Measurements from ENCODE around the gene KRTDAP. TPM values are rescaled to one million over a fixed set of nuclear protein-coding genes. Genes with fewer than 3 reads are reported as not detected.

The KRTDAP gene
- total RNA-seq, 1 experiment from 2014 or later, result not detected

DNA sequence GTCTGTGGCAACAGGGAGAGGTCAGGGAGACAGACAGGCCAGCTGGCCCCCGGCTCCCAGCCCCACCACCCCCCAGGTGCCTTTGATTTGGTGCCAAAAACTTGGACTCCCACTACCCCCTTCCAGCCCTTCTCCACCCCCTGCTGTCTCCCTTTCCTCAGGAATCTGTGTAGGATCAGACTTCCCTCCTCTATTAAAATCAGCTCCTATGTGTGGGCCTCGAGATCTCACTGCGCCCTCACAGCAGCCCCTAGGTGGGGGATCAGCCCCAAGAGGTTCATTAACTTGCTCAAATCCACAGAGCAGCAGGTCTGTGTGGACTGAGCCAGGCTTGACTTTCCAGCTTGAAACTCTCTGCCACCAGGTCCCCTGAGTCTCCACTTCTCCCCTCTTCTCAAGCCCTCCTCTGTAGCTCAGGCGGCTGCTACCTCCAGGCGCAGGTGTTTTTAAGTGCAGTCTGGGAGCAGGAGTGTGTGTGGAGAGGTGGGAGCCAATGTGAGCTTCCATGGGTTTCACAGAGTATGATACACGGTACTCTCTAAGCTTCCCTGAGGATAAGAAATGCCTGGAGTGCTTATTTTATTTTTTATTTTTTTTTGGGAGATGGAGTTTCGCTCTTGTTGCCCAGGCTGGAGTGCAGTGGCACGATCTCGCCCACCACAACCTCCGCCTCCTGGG is 44.7 kb upstream of the KRTDAP start:
- intact Hi-C loops (cut with micrococcal nuclease; ENCODE audit: unreplicated experiment), result no loop called here
- Histone ChIP-seq H3K27me3 (replicated peaks; ENCODE audit: insufficient read depth, low read depth, low read length, poor library complexity) (peaks cover 38% of the 10 kb centered on the region), H3K36me3 (ENCODE audit: insufficient read depth, low read length, poor library complexity, severe bottlenecking) (no peaks in the 10 kb centered on the region), H3K27ac (ENCODE audit: low read depth, low read length, poor library complexity, severe bottlenecking) (no peak overlapping the region), H3K9me3 (ENCODE audit: low read depth, low read length, poor library complexity, severe bottlenecking) (no peaks in the 10 kb centered on the region), H3K4me3 (ENCODE audit: low read depth, low read length, poor library complexity, severe bottlenecking) (no peak overlapping the region), H3K4me1 (ENCODE audit: insufficient read depth, low read length, poor library complexity, severe bottlenecking) (no peaks in the 10 kb centered on the region)
- no TSS peak for BruUV-seq (replicated peaks)
- CTCF ChIA-PET, result no interaction called here
- POLR2A ChIA-PET (ENCODE audit: low non-redundant PET), result no interaction called here
- DNase-seq (ENCODE audit: low spot score), result no peak
- TF ChIP-seq, protein P1, sequence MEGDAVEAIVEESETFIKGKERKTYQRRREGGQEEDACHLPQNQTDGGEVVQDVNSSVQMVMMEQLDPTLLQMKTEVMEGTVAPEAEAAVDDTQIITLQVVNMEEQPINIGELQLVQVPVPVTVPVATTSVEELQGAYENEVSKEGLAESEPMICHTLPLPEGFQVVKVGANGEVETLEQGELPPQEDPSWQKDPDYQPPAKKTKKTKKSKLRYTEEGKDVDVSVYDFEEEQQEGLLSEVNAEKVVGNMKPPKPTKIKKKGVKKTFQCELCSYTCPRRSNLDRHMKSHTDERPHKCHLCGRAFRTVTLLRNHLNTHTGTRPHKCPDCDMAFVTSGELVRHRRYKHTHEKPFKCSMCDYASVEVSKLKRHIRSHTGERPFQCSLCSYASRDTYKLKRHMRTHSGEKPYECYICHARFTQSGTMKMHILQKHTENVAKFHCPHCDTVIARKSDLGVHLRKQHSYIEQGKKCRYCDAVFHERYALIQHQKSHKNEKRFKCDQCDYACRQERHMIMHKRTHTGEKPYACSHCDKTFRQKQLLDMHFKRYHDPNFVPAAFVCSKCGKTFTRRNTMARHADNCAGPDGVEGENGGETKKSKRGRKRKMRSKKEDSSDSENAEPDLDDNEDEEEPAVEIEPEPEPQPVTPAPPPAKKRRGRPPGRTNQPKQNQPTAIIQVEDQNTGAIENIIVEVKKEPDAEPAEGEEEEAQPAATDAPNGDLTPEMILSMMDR (conservative IDR thresholded peaks at IDR 0.05; ENCODE audit: low read depth, low read length), result no peak
- no peak for TF ChIP-seq EZH2 (IDR thresholded peaks at IDR 0.05; ENCODE audit: borderline replicate concordance, low read depth, low read length, poor library complexity, severe bottlenecking)

DNA sequence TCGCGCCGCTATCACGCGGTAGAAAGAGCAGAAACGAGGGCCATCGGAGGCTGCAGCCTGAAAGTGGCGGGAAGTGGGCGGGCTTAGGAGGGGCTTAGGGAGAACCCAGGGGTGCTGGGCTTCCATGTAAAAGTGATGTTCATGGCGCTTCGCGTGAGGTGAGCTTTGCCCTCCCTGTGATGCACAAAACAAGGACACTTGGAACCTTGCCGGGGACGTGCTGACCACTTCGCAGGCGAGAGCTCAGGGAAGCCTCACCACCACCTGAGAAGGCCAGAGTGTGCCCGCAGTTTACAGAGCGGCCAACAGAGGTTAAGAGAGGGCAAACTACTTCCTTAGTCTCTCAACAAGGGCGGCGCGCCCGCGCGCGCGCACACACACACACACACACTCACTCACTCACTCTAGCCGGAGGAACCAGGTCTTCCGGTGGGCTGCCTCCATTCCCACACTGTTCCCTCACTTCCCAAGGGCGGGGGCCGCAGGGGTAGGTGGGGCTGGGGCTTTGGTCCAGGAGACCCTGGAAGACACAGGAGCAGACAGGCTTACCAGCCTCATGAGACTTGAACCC is 43.6 kb upstream of the KRTDAP start:
- CTCF ChIA-PET, result no interaction called here
- no peaks in the 10 kb centered on the region for H3K4me1 ChIP-seq (ENCODE audit: insufficient read depth, low read length, poor library complexity, severe bottlenecking)

DNA sequence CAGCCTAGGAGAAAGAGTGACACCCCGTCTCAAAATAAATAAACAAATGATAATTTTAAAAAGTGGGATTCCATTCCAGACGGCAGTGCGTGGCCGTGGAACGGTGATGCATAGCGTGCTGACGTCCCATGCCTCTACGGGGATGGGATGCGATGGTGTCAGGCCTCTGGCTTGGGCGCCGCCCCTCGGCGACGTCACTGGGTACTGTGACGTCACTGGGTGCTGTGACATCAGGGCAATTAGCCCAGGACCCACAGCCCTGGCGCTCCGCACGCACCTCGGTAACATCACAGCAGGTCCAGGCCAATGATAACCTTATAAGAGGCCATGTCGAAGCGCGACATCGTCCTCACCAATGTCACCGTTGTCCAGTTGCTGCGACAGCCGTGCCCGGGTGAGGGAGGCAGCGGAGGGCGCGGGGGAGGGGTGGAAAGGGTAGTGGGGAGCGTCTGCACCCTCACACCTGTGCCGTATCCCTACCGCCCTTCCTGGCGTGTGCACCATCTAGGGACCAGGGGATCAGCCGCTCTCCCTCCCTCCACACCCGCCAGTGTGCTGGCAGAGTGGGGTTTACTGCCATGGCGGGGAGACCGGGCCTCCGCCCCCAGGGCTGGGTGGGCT is 43.0 kb upstream of the KRTDAP start, which contains the start of gene GAPDHS:
Gene GAPDHS, plus strand, starts transcription at position 256 of the 621 bp plus-strand sequence. Its CDS starts 72 bp downstream, at position 328.
- H3K27ac ChIP-seq (ENCODE audit: low read depth, low read length, poor library complexity, severe bottlenecking), result no peak within 1 kb of the TSS
- TF ChIP-seq, protein P1 (conservative IDR thresholded peaks at IDR 0.05; ENCODE audit: low read depth, low read length), result no peak
- TF ChIP-seq EZH2 (IDR thresholded peaks at IDR 0.05; ENCODE audit: borderline replicate concordance, low read depth, low read length, poor library complexity, severe bottlenecking), result no peak
- H3K27me3 ChIP-seq (replicated peaks; ENCODE audit: insufficient read depth, low read depth, low read length, poor library complexity), result peaks cover 53% of the 10 kb centered on the region
- H3K4me3 ChIP-seq (ENCODE audit: low read depth, low read length, poor library complexity, severe bottlenecking), result no peak within 1 kb of the TSS
- POLR2A ChIA-PET (ENCODE audit: low non-redundant PET), result no interaction called here
- CTCF ChIA-PET, result no interaction called here
- no peaks in the 10 kb centered on the region for H3K9me3 ChIP-seq (ENCODE audit: low read depth, low read length, poor library complexity, severe bottlenecking)
- no peaks in the 10 kb centered on the region for H3K4me1 ChIP-seq (ENCODE audit: insufficient read depth, low read length, poor library complexity, severe bottlenecking)
- no TSS peak for BruUV-seq (replicated peaks)
- intact Hi-C loops (cut with micrococcal nuclease; ENCODE audit: unreplicated experiment), result no loop called here
- DNase-seq (ENCODE audit: low spot score), result no peak
- H3K36me3 ChIP-seq (ENCODE audit: insufficient read depth, low read length, poor library complexity, severe bottlenecking), result no peaks in the 10 kb centered on the region

More for the DNA sequence above, 43.6 kb upstream of the KRTDAP start:
- POLR2A ChIA-PET (ENCODE audit: low non-redundant PET), result no interaction called here
- no peaks in the 10 kb centered on the region for H3K36me3 ChIP-seq (ENCODE audit: insufficient read depth, low read length, poor library complexity, severe bottlenecking)
- TF ChIP-seq, protein P1 (conservative IDR thresholded peaks at IDR 0.05; ENCODE audit: low read depth, low read length), result no peak
- TF ChIP-seq EZH2 (IDR thresholded peaks at IDR 0.05; ENCODE audit: borderline replicate concordance, low read depth, low read length, poor library complexity, severe bottlenecking), result no peak
- no peak overlapping the region for H3K4me3 ChIP-seq (ENCODE audit: low read depth, low read length, poor library complexity, severe bottlenecking)
- H3K27me3 ChIP-seq (replicated peaks; ENCODE audit: insufficient read depth, low read depth, low read length, poor library complexity), result peaks cover 47% of the 10 kb centered on the region
- intact Hi-C loops (cut with micrococcal nuclease; ENCODE audit: unreplicated experiment), result no loop called here
- DNase-seq (ENCODE audit: low spot score), result no peak
- BruUV-seq (replicated peaks), result no TSS peak
- H3K9me3 ChIP-seq (ENCODE audit: low read depth, low read length, poor library complexity, severe bottlenecking), result no peaks in the 10 kb centered on the region
- H3K27ac ChIP-seq (ENCODE audit: low read depth, low read length, poor library complexity, severe bottlenecking), result no peak overlapping the region

Measured in A673 (cell line).